ENCODE results near the gene ETHE1. TPM values are rescaled to one million over a fixed set of nuclear protein-coding genes. Genes with fewer than 3 reads are reported as not detected.
"Not testable (repeated sequence)": the region's sequence is repeated elsewhere in the genome, so short reads cannot be mapped to it uniquely, and the experiment has no call there.

ETHE1 gene
- polyA plus RNA-seq, 3 donors: 25.5 to 30.8 (median 28.3) TPM

GRCh38 chr19:43560687-43561086 is 33.7 kb upstream of the ETHE1 start:
- DNase-seq: no peak

DNA sequence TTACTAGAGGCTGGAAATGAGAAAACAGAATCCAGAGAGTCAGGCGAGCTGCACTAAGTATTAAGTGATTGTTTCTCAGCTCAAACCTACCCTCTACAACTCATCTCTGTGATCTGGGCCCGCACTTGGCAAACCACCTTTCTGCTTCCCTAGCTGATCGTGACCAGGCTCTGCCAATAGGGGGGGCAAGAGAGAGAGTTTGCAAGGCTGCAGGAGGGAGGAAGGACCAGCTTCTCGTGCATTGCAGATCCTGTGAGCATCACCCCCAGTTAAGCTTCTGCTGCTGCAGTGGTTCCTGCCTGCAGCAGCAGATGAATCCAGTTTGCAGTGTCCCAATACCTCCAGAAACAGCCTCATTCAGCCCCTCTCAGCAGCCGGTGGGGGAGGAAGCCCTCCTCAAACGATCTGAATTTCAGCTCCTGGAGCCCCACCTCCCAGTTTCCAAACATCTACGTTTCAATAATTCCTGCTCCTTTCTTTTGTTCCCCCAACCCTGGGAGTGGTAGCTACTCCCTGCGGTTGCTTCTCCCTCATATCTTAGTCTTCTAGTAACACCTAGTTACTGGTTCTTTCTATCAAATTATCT is 28.3 kb upstream of the ETHE1 start:
- peak; percentile 58 for DNase-seq

DNA sequence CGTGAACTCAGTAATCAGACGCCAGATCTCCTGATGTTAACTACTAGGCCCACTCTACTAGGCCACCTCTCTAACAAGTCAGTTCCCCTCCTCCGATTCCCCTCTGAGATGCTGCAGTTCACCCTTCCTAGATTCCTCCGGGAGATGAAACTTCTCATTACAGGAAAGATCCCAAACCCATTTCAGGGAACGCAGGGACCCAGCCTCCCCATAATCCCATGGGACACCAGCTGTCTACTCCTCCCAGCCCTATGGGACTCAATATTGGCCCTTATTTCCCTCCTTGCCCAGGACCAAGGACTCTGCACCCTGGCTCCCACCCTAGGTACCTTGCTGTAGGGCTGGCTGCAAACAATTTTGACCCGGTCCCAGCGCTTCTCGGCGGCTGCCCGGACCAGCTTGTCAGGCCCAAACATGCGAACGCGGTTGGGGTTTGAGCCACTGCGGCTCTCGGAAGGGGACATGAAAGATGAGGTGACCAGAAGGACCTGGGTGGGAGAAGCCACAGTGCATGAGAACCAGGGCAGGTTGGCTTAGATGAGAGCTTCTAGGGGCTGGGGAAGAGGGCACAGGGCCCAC is 27.4 kb upstream of the ETHE1 start:
- DNase-seq: no peak

- no peak for DNase-seq
Observed at GRCh38 chr19:43553656-43554055, 26.7 kb upstream of the ETHE1 start.

- DNase-seq: no peak
Observed at GRCh38 chr19:43552616-43553015, 25.6 kb upstream of the ETHE1 start.

- no peak for DNase-seq
Observed at GRCh38 chr19:43552198-43552450, 25.1 kb upstream of the ETHE1 start.

DNA sequence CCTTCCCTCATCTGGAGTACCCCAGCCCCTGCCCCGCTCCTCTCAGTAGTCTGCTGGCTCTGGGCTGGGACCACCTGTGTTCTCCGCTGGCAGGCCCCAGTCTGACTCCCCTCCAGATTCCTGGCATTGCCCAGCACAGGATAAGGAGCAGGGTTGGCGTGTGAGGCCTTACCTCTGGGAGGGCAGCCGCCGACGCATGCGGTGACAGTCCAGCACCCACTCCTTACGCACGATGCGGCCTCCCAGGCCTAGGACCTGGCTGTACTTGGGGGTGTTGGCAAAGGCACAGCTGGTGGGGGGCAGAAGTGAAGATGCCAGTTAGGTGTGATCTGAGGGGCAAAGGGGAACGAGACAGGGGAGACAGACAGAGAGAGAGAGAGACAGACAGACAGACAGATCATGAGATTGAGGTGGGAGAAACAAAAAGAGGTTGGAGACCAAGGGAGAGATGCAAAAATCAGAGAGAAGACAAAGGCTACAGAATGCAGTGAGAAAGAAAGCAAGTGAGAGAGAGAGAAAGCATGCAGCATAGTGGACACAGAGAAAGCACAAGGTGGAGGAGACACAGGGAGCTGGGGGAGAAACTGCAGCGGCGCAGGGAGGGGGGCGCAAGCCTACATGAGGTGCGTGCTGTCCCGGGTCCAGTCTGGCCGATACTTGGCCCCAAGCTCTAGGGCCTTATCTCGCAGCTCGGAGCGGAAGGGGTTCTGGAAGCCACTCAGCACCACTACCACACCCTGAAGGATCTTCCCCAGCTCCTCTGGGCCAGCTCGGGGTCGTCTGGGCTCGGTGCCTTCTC is 24.6 kb upstream of the ETHE1 start:
- no peak for DNase-seq

GRCh38 chr19:43548706-43549105 is 21.7 kb upstream of the ETHE1 start:
- DNase-seq: no peak

GRCh38 chr19:43547926-43548325 is 20.9 kb upstream of the ETHE1 start:
- not testable (repeated sequence) for DNase-seq

- DNase-seq: no peak
Observed at GRCh38 chr19:43546581-43546980, 19.6 kb upstream of the ETHE1 start.

- no peak for DNase-seq
Observed at GRCh38 chr19:43545981-43546380, 19.0 kb upstream of the ETHE1 start.

DNA sequence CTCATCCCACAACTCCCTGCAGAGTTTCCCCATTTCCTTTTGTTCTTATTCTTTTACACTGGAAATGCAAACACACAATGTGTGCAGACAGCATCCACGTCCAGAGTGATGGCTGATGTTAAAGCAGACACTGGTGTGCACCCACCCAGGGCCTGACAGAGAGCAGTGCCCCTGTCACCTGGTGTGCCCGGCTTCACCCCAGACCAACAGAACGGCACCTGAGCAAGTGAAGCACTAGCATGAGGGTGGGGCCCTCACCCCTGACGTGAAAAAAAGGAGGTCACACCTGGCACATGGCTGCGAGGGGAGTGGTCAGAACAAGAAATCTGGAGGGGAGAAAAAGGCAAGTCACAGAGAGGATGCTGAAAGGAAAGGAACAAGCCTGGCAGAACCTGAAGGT is 18.3 kb upstream of the ETHE1 start:
- no peak for DNase-seq

GRCh38 chr19:43544077-43544476 is 17.1 kb upstream of the ETHE1 start:
- no peak for DNase-seq

- no peak for DNase-seq
Observed at GRCh38 chr19:43541920-43542650, 15.1 kb upstream of the ETHE1 start.

DNA sequence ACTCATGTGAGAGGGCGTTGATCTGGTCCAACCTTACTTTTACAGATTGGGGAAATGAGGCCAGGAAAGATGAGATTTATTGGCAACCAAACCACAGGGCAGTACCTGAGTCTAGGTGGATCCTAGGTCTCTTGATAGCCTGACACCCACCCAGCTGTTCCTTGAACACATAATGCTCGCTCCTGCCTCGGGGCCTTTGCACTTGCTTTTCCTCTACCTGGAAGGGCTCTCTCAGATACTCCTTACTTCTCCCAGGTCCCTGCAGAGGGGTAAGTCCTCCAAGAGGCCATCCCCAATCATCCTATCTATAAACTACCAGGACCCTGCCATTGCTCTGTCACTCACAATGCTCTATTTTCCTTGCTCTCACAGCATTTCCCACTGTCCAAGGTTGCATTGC is 13.4 kb upstream of the ETHE1 start:
- no peak for DNase-seq

GRCh38 chr19:43538922-43539321 is 11.9 kb upstream of the ETHE1 start:
- no peak for DNase-seq

- DNase-seq: no peak
Observed at GRCh38 chr19:43534816-43535761, 8.1 kb upstream of the ETHE1 start.

DNA sequence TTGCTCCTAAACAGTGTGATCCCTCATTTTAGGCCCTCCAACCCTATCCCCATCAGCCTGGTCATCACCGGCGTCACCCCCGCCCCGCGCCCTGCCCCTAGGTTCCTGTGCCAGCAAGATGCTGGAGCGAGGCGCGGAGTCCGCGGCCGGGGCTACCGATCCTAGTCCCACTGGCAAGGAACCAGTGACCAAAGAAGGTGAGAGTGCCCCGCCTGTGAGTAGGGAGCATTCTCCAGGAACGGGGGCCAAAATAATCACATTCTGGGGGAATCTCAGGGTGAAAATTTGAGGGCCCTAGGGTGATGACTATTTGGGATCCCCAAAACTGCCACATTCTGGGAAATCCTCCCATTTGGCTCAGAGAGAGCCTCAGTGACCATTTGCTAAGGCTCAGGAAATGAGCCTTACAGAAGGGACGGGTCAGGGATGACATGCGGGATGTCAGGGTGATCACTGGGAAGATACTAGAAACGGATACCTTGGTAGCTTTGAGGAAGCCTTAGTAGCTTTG is 7.4 kb upstream of the ETHE1 start:
- DNase-seq: no peak

DNA sequence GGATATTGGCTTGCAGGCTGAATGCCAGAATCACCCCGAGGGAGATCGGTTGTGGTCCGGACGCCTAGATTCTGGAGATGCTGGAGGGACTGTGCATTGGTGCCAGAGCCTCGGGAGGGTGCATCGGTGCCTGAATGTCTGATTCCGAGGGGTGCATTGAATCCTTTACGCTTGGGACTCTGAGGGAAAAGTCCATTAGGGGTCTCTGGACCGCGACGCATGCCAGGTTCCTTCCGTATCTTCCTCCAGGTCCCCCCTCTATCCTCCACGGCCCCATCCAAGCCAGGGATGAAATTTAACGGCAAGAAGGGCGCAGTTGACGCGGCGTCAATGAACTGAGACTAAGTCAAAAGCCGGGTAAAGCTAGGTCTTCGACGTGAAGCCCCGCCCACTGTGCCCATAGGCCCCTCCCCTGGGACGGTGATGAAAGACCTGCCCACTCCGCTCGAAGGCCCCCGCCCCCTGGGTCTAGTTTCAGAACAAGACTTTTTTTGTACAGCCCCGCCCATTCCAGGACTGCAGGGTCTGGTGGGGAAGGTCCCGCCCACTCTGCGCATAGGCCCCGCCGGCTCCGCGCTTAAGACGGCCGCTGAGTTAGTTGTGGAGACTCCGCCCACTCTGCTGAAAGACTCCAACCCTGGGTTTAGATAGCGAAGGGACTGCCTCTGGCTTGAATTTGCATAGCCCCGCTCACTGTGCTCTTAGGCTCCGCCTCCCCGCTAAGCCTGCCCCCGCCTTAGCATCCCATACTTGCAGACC is 6.7 kb upstream of the ETHE1 start:
- DNase-seq: peak; percentile 100

DNA sequence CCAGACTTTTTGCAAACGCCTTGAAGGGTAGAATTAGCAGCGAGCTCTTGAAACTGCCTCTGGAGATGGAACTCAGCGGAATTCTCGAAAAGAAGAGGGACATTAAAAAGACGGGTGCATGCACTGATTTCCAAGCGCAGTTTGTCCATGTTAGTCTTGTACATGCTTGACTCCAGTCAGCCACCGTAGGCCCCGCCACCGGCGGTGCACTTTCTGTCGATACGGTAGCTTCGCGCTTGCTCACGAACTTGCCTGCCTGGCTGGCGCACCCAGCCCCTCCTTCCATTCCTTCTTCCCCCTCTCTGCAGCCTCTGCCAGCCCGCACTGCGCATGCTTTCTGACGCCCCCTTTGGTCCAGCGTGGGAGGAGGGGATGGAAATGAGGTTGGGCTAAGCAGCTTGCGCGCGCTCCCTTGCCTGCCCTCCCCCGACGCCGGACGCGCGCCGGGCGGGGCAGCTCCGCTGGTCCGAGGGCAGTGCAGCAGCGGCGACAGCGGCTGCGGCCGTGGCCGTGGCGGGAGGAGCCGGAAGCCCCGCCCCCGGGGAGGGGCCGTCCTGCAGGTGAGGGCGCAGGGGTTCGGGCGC is 6.1 kb upstream of the ETHE1 start, which contains the start of gene ZNF575:
Gene ZNF575 (plus strand): TSS at position 227 of the 584 bp plus-strand sequence. CDS start 1,235 bp downstream, outside the sequence.
- DNase-seq: peak; percentile 97
